Liver (tissue), 9 donors: ENCODE data around the gene SPEG. TPM values are rescaled to one million over a fixed set of nuclear protein-coding genes. Genes with fewer than 3 reads are reported as not detected.

Source experiments
- DNase-seq: peaks from one replicate; pipeline ENCODE4 v3.0.0-alpha.2; 2017; ENCODE audit warnings: low spot score
- H3K27ac ChIP-seq, 2 donors: one replicate each; pipeline ENCODE4 v1.7.0; 2013; ENCODE audit warnings: inconsistent platforms in 2 of 2, low read length in 2 of 2, control low read depth in 1 of 2, low read depth in 1 of 2, mild to moderate bottlenecking in 1 of 2
- H3K27me3 ChIP-seq, 4 donors: one replicate each; pipeline versions ENCODE4 v1.6.1 to v1.7.0; 2013; ENCODE audit warnings: low read length in 3 of 4, inconsistent platforms in 1 of 4, mild to moderate bottlenecking in 1 of 4, moderate library complexity in 1 of 4; ENCODE audit not compliant: control insufficient read depth in 4 of 4, insufficient read depth in 4 of 4
- H3K36me3 ChIP-seq, 4 donors: one replicate each; pipeline versions ENCODE4 v1.6.1 to v1.7.0; 2013; ENCODE audit warnings: low read length in 3 of 4, mild to moderate bottlenecking in 3 of 4, low read depth in 1 of 4, moderate library complexity in 1 of 4; ENCODE audit not compliant: control insufficient read depth in 4 of 4, insufficient read depth in 3 of 4
- H3K4me1 ChIP-seq, 4 donors: one replicate each; pipeline versions ENCODE4 v1.6.1 to v1.7.0; 2013; ENCODE audit warnings: low read length in 3 of 4, mild to moderate bottlenecking in 3 of 4, moderate library complexity in 1 of 4; ENCODE audit not compliant: control insufficient read depth in 4 of 4, insufficient read depth in 4 of 4
- H3K4me3 ChIP-seq, 3 donors: one replicate each; pipeline versions ENCODE4 v1.6.1 to v1.7.0; 2013; ENCODE audit warnings: low read length in 3 of 3, control low read depth in 1 of 3, low read depth in 1 of 3, mild to moderate bottlenecking in 1 of 3
- H3K9ac ChIP-seq, 2 donors: one replicate each; pipeline ENCODE4 v1.7.0; 2013; ENCODE audit warnings: low read length in 2 of 2, mild to moderate bottlenecking in 2 of 2, moderate library complexity in 2 of 2, control low read depth in 1 of 2, low read depth in 1 of 2
- H3K9me3 ChIP-seq, 4 donors: one replicate each; pipeline versions ENCODE4 v1.6.1 to v1.7.0; 2013; ENCODE audit warnings: low read length in 3 of 4; ENCODE audit not compliant: control insufficient read depth in 4 of 4
- ATF3 ChIP-seq: IDR thresholded peaks from 2 replicates; pipeline ENCODE4 v1.6.1; 2016; ENCODE audit warnings: antibody characterized with exemption
- CTCF ChIP-seq: fragments of 150-350 bp; IDR thresholded peaks from 2 replicates; pipeline ENCODE4 v1.5.1; 2017; ENCODE audit warnings: improper control_type of control experiment, low read depth, low read length; ENCODE audit not compliant: missing input control
- FOXA1 ChIP-seq: IDR thresholded peaks from 2 replicates; pipeline ENCODE4 v1.6.1; 2016; ENCODE audit warnings: antibody characterized with exemption
- FOXA2 ChIP-seq: IDR thresholded peaks from 2 replicates; pipeline ENCODE4 v1.6.1; 2016; ENCODE audit warnings: antibody characterized with exemption
- HNF4A ChIP-seq, 2 donors: conservative IDR thresholded peaks; 2 replicates each; pipeline ENCODE4 v1.6.1; 2016; ENCODE audit warnings: antibody characterized with exemption in 2 of 2, mild to moderate bottlenecking in 2 of 2
- HNF4G ChIP-seq: IDR thresholded peaks from 2 replicates; pipeline ENCODE4 v1.6.1; 2016; ENCODE audit warnings: antibody characterized with exemption
- JUND ChIP-seq, 2 donors: IDR thresholded peaks; 2 replicates each; pipeline ENCODE4 v1.6.1; 2016; ENCODE audit warnings: antibody characterized with exemption in 2 of 2
- NR2F2 ChIP-seq: IDR thresholded peaks from 2 replicates; pipeline ENCODE4 v1.6.1; 2016; ENCODE audit warnings: antibody characterized with exemption
- RAD21 ChIP-seq, 2 donors: IDR thresholded peaks; 2 replicates each; pipeline ENCODE4 v1.6.1; 2016; ENCODE audit warnings: antibody characterized with exemption in 2 of 2, mild to moderate bottlenecking in 2 of 2
- RXRA ChIP-seq, 2 donors: IDR thresholded peaks; 2 replicates each; pipeline ENCODE4 v1.6.1; 2017 to 2018; ENCODE audit warnings: antibody characterized with exemption in 2 of 2, mild to moderate bottlenecking in 1 of 2
- SP1 ChIP-seq: IDR thresholded peaks from 2 replicates; pipeline ENCODE4 v1.6.1; 2018; ENCODE audit warnings: antibody characterized with exemption, mild to moderate bottlenecking
- TAF1 ChIP-seq: conservative IDR thresholded peaks from 2 replicates; pipeline ENCODE4 v1.6.1; 2016; ENCODE audit warnings: antibody characterized with exemption, mild to moderate bottlenecking
- YY1 ChIP-seq: IDR thresholded peaks from 2 replicates; pipeline ENCODE4 v1.6.1; 2016; ENCODE audit warnings: antibody characterized with exemption, mild to moderate bottlenecking
- WGBS: extraction: QIAGEN DNeasy Blood & Tissue Kit; methylation state at CpG from one replicate; pipeline ENCODE4 v1.1.7; 2013; 5-methylcytosine and 5-hydroxymethylcytosine counted together
- polyA plus RNA-seq, 2 donors: library from polyadenylated mRNA; stranded (reverse) in 1 of 2; unstranded in 1 of 2; fragments of 200-250 nt in 1 of 2; fragments of >200 nt in 1 of 2; fragmentation: Nextera tagmentation in 1 of 2; extraction: Ambion mirVana in 1 of 2; gene quantifications; one replicate each; pipeline versions ENCODE4 v1.2.1 to v1.2.3, GENCODE V29; 2013 to 2015
- total RNA-seq, 2 donors: library from RNA; depleted of rRNA; stranded (reverse); fragments of >200 nt; gene quantifications; one replicate each; pipeline ENCODE4 v1.2.3, GENCODE V29; 2014
- TF ChIP-seq, protein P1 (sequence below): IDR thresholded peaks from 2 replicates; pipeline ENCODE4 v1.6.1; 2016; ENCODE audit warnings: antibody characterized with exemption
- donor health status: healthy.
- donor health status: healthy.
- donor health status: healthy.
- donor health status: healthy.
- donor health status: healthy.

SPEG gene
- total and polyA plus RNA-seq, 4 donors = 0.51 to 0.96 (median 0.66) TPM

- Histone ChIP-seq H3K27ac (no peak overlapping the region), H3K27me3 (peaks cover 0 to 10% (median 8%) of the 10 kb centered on the region in 4 donors), H3K36me3 (no peaks in the 10 kb centered on the region), H3K9me3 (no peaks in the 10 kb centered on the region), H3K9ac (no peak overlapping the region), H3K4me3 (no peak overlapping the region), H3K4me1 (no peaks in the 10 kb centered on the region)
- no peak for TF ChIP-seq RXRA (IDR thresholded peaks at IDR 0.05)
- no peak for TF ChIP-seq TAF1
- no peak for TF ChIP-seq NR2F2
- no peak for TF ChIP-seq RAD21 (IDR thresholded peaks at IDR 0.05)
- TF ChIP-seq HNF4A (conservative IDR thresholded peaks at IDR 0.05) = no peak
- TF ChIP-seq CTCF = no peak
- TF ChIP-seq, protein P1, sequence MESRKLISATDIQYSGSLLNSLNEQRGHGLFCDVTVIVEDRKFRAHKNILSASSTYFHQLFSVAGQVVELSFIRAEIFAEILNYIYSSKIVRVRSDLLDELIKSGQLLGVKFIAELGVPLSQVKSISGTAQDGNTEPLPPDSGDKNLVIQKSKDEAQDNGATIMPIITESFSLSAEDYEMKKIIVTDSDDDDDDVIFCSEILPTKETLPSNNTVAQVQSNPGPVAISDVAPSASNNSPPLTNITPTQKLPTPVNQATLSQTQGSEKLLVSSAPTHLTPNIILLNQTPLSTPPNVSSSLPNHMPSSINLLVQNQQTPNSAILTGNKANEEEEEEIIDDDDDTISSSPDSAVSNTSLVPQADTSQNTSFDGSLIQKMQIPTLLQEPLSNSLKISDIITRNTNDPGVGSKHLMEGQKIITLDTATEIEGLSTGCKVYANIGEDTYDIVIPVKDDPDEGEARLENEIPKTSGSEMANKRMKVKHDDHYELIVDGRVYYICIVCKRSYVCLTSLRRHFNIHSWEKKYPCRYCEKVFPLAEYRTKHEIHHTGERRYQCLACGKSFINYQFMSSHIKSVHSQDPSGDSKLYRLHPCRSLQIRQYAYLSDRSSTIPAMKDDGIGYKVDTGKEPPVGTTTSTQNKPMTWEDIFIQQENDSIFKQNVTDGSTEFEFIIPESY = no peak
- no peak for TF ChIP-seq FOXA1
- no peak for TF ChIP-seq YY1
- no peak for TF ChIP-seq SP1
- no peak for TF ChIP-seq FOXA2
- TF ChIP-seq ATF3 = no peak
- TF ChIP-seq HNF4G = no peak
- TF ChIP-seq JUND (IDR thresholded peaks at IDR 0.05) = no peak
- 78% methylated on average over 8 of the region's 8 CpGs for WGBS
- DNase-seq = no peak
Observed at GRCh38 chr2:219520079-219520478, 85.4 kb downstream of the SPEG start.

GRCh38 chr2:219521066-219521880 is 86.6 kb downstream of the SPEG start:
- peaks cover 0 to 10% (median 8%) of the 10 kb centered on the region in 4 donors for H3K27me3 ChIP-seq
- H3K36me3 ChIP-seq = no peaks in the 10 kb centered on the region
- H3K27ac ChIP-seq = no peak overlapping the region
- no peak for TF ChIP-seq RXRA (IDR thresholded peaks at IDR 0.05)
- peak; percentile 24 for TF ChIP-seq CTCF
- peak in 1 of 2 donors; percentile 48 for TF ChIP-seq RAD21 (IDR thresholded peaks at IDR 0.05)
- H3K4me1 ChIP-seq = no peaks in the 10 kb centered on the region
- no peaks in the 10 kb centered on the region for H3K9me3 ChIP-seq
- 12% methylated on average over 14 of the region's 14 CpGs for WGBS
- no peak overlapping the region for H3K9ac ChIP-seq
- no peak overlapping the region for H3K4me3 ChIP-seq
- DNase-seq = peak; percentile 72
